Measurements from ENCODE around the gene CCDC30. TPM values are rescaled to one million over a fixed set of nuclear protein-coding genes. Genes with fewer than 3 reads are reported as not detected.

The CCDC30 gene
- total RNA-seq, 1 donor from 2014 or later, result 1.0 TPM

GRCh38 chr1:42551590-42551989 is 88.5 kb downstream of the CCDC30 start:
- H3K9me3 ChIP-seq (ENCODE audit: control insufficient read depth in 3 of 3, low read length in 3 of 3), result no peaks in the 10 kb centered on the region
- no peaks in the 10 kb centered on the region for H3K36me3 ChIP-seq (ENCODE audit: control insufficient read depth in 3 of 3, insufficient read depth in 3 of 3, low read length in 3 of 3)
- no peaks in the 10 kb centered on the region for H3K27me3 ChIP-seq (ENCODE audit: control insufficient read depth in 3 of 3, insufficient read depth in 3 of 3, low read length in 3 of 3)
- H3K4me1 ChIP-seq (ENCODE audit: control insufficient read depth in 3 of 3, insufficient read depth in 3 of 3, low read length in 3 of 3), result no peaks in the 10 kb centered on the region
- H3K27ac ChIP-seq (ENCODE audit: low read depth, low read length), result no peak overlapping the region
- no peak overlapping the region for H3K4me3 ChIP-seq (ENCODE audit: low read length in 3 of 3)
- no peak overlapping the region for H3K9ac ChIP-seq (ENCODE audit: low read depth in 1 of 3, low read length in 3 of 3)

- Histone ChIP-seq H3K9ac (ENCODE audit: low read depth in 1 of 3, low read length in 3 of 3) (no peak overlapping the region), H3K9me3 (ENCODE audit: control insufficient read depth in 3 of 3, low read length in 3 of 3) (no peaks in the 10 kb centered on the region), H3K4me3 (ENCODE audit: low read length in 3 of 3) (no peak overlapping the region), H3K27ac (ENCODE audit: low read depth, low read length) (no peak overlapping the region), H3K4me1 (ENCODE audit: control insufficient read depth in 3 of 3, insufficient read depth in 3 of 3, low read length in 3 of 3) (no peaks in the 10 kb centered on the region), H3K36me3 (ENCODE audit: control insufficient read depth in 3 of 3, insufficient read depth in 3 of 3, low read length in 3 of 3) (no peaks in the 10 kb centered on the region), H3K27me3 (ENCODE audit: control insufficient read depth in 3 of 3, insufficient read depth in 3 of 3, low read length in 3 of 3) (no peaks in the 10 kb centered on the region)
These were observed 89.5 kb downstream of the CCDC30 start for GRCh38 chr1:42552636-42553035.

- no peak overlapping the region for H3K27ac ChIP-seq (ENCODE audit: low read depth, low read length)
- peaks cover 0 to 3% (median 0%) of the 10 kb centered on the region in 3 donors for H3K9me3 ChIP-seq (ENCODE audit: control insufficient read depth in 3 of 3, low read length in 3 of 3)
- no peaks in the 10 kb centered on the region for H3K4me1 ChIP-seq (ENCODE audit: control insufficient read depth in 3 of 3, insufficient read depth in 3 of 3, low read length in 3 of 3)
- no peaks in the 10 kb centered on the region for H3K36me3 ChIP-seq (ENCODE audit: control insufficient read depth in 3 of 3, insufficient read depth in 3 of 3, low read length in 3 of 3)
- H3K4me3 ChIP-seq (ENCODE audit: low read length in 3 of 3), result no peak overlapping the region
- H3K27me3 ChIP-seq (ENCODE audit: control insufficient read depth in 3 of 3, insufficient read depth in 3 of 3, low read length in 3 of 3), result no peaks in the 10 kb centered on the region
- H3K9ac ChIP-seq (ENCODE audit: low read depth in 1 of 3, low read length in 3 of 3), result no peak overlapping the region
These were observed 94.3 kb downstream of the CCDC30 start for GRCh38 chr1:42557230-42557851.

DNA sequence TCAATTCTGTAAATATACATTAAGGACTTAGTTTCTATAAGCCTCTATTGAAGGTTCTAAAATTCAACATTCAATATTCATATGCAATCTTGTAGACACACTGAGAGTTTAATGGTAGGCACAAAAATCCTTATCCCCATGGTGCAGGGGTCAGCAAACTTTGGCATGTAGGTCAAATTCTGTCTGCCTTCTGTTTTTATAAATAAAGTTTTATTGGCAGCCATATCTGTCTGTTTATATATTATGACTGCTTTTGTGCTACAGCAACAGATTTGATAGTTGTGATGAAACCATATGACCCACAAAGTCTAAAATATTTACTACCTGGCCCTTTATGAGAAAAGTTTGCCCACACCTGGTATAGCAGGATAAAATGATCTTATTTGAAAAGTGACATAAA is 104.0 kb downstream of the CCDC30 start:
- H3K9ac ChIP-seq (ENCODE audit: low read depth in 1 of 3, low read length in 3 of 3), result no peak overlapping the region
- H3K4me1 ChIP-seq (ENCODE audit: control insufficient read depth in 3 of 3, insufficient read depth in 3 of 3, low read length in 3 of 3), result no peaks in the 10 kb centered on the region
- H3K27ac ChIP-seq (ENCODE audit: low read depth, low read length), result no peak overlapping the region
- no peak overlapping the region for H3K4me3 ChIP-seq (ENCODE audit: low read length in 3 of 3)
- H3K36me3 ChIP-seq (ENCODE audit: control insufficient read depth in 3 of 3, insufficient read depth in 3 of 3, low read length in 3 of 3), result no peaks in the 10 kb centered on the region
- H3K9me3 ChIP-seq (ENCODE audit: control insufficient read depth in 3 of 3, low read length in 3 of 3), result no peaks in the 10 kb centered on the region
- H3K27me3 ChIP-seq (ENCODE audit: control insufficient read depth in 3 of 3, insufficient read depth in 3 of 3, low read length in 3 of 3), result no peaks in the 10 kb centered on the region

DNA sequence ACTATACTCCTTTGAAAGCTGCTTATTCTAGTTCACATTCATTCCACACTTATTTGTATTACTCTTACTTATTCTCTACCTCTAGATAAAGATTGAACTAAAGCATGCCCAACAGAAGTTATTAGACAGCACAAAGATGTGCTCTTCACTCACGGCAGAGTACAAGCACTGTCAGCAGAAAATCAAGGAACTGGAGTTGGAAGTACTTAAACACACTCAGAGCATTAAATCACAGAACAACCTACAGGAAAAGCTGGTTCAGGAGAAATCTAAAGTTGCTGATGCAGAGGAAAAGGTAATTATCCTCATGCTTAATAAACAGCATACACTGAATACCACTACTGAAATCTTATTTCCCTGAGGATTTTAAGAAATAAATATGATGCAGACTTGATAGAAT is 113.8 kb downstream of the CCDC30 start:
- H3K27me3 ChIP-seq (ENCODE audit: control insufficient read depth in 3 of 3, insufficient read depth in 3 of 3, low read length in 3 of 3), result no peaks in the 10 kb centered on the region
- no peaks in the 10 kb centered on the region for H3K9me3 ChIP-seq (ENCODE audit: control insufficient read depth in 3 of 3, low read length in 3 of 3)
- no peak overlapping the region for H3K9ac ChIP-seq (ENCODE audit: low read depth in 1 of 3, low read length in 3 of 3)
- no peaks in the 10 kb centered on the region for H3K4me1 ChIP-seq (ENCODE audit: control insufficient read depth in 3 of 3, insufficient read depth in 3 of 3, low read length in 3 of 3)
- no peaks in the 10 kb centered on the region for H3K36me3 ChIP-seq (ENCODE audit: control insufficient read depth in 3 of 3, insufficient read depth in 3 of 3, low read length in 3 of 3)
- no peak overlapping the region for H3K27ac ChIP-seq (ENCODE audit: low read depth, low read length)
- no peak overlapping the region for H3K4me3 ChIP-seq (ENCODE audit: low read length in 3 of 3)

DNA sequence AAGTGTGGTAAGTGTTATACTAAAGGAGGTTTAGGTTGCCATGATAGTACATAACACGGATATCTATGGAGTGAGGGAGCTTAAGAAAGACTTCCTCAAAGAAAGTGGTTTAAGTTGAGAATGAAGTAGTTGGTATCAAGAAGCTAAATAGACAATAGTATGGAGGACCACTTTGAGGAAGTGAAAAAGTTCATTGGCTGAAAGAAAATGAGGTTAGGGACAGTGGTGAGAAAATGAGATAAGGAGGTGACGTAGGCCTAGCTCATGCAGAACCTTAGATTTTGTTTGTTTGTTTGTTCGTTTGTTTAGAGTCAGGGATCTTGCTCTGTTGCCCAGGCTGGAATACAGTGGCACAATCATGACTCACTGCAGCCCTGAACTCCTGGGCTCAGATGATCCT is 122.9 kb downstream of the CCDC30 start:
- no peaks in the 10 kb centered on the region for H3K36me3 ChIP-seq (ENCODE audit: control insufficient read depth in 3 of 3, insufficient read depth in 3 of 3, low read length in 3 of 3)
- no peaks in the 10 kb centered on the region for H3K27me3 ChIP-seq (ENCODE audit: control insufficient read depth in 3 of 3, insufficient read depth in 3 of 3, low read length in 3 of 3)
- H3K27ac ChIP-seq (ENCODE audit: low read depth, low read length), result no peak overlapping the region
- H3K4me3 ChIP-seq (ENCODE audit: low read length in 3 of 3), result no peak overlapping the region
- H3K4me1 ChIP-seq (ENCODE audit: control insufficient read depth in 3 of 3, insufficient read depth in 3 of 3, low read length in 3 of 3), result no peaks in the 10 kb centered on the region
- no peak overlapping the region for H3K9ac ChIP-seq (ENCODE audit: low read depth in 1 of 3, low read length in 3 of 3)
- H3K9me3 ChIP-seq (ENCODE audit: control insufficient read depth in 3 of 3, low read length in 3 of 3), result no peaks in the 10 kb centered on the region

GRCh38 chr1:42587753-42588152 is 124.7 kb downstream of the CCDC30 start:
- H3K9me3 ChIP-seq (ENCODE audit: control insufficient read depth in 3 of 3, low read length in 3 of 3), result no peaks in the 10 kb centered on the region
- H3K27me3 ChIP-seq (ENCODE audit: control insufficient read depth in 3 of 3, insufficient read depth in 3 of 3, low read length in 3 of 3), result no peaks in the 10 kb centered on the region
- no peak overlapping the region for H3K9ac ChIP-seq (ENCODE audit: low read depth in 1 of 3, low read length in 3 of 3)
- no peaks in the 10 kb centered on the region for H3K36me3 ChIP-seq (ENCODE audit: control insufficient read depth in 3 of 3, insufficient read depth in 3 of 3, low read length in 3 of 3)
- H3K27ac ChIP-seq (ENCODE audit: low read depth, low read length), result no peak overlapping the region
- no peaks in the 10 kb centered on the region for H3K4me1 ChIP-seq (ENCODE audit: control insufficient read depth in 3 of 3, insufficient read depth in 3 of 3, low read length in 3 of 3)
- H3K4me3 ChIP-seq (ENCODE audit: low read length in 3 of 3), result no peak overlapping the region

- Histone ChIP-seq H3K4me3 (ENCODE audit: low read length in 3 of 3) (no peak overlapping the region), H3K9ac (ENCODE audit: low read depth in 1 of 3, low read length in 3 of 3) (no peak overlapping the region), H3K27ac (ENCODE audit: low read depth, low read length) (no peak overlapping the region), H3K9me3 (ENCODE audit: control insufficient read depth in 3 of 3, low read length in 3 of 3) (no peaks in the 10 kb centered on the region), H3K36me3 (ENCODE audit: control insufficient read depth in 3 of 3, insufficient read depth in 3 of 3, low read length in 3 of 3) (no peaks in the 10 kb centered on the region), H3K4me1 (ENCODE audit: control insufficient read depth in 3 of 3, insufficient read depth in 3 of 3, low read length in 3 of 3) (no peaks in the 10 kb centered on the region), H3K27me3 (ENCODE audit: control insufficient read depth in 3 of 3, insufficient read depth in 3 of 3, low read length in 3 of 3) (no peaks in the 10 kb centered on the region)
These were observed 129.7 kb downstream of the CCDC30 start for GRCh38 chr1:42592811-42593210.

DNA sequence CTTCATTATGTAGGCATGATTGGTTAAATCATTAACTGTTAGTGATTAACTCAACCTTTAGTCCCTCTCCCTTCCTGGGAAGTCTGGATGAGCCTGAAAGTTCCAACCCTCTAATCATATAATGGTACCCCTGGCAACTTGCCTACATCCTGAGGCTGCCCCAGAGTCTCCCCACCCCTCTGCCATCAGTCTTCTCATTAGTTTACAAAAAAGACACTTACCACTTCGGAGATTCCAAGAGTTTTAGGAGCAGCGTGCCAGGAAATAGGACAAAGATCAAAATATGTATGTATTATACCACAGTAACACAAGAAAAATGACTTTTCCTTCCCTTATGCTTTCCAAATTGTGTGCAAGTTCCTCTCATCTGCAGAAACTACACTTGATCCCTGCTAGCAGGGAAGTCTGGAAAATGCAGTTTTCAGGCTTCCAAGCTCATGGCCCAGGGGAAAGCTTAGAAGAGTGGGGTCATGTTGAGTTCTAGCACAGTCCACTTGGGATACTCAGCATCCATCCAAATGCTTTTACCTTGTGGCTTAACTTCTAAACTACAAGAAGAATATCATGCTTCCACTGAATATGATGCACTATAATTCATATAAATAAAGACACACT is 130.5 kb downstream of the CCDC30 start:
- Histone ChIP-seq H3K9ac (ENCODE audit: low read depth in 1 of 3, low read length in 3 of 3) (no peak overlapping the region), H3K27ac (ENCODE audit: low read depth, low read length) (no peak overlapping the region), H3K36me3 (ENCODE audit: control insufficient read depth in 3 of 3, insufficient read depth in 3 of 3, low read length in 3 of 3) (no peaks in the 10 kb centered on the region), H3K4me3 (ENCODE audit: low read length in 3 of 3) (no peak overlapping the region), H3K9me3 (ENCODE audit: control insufficient read depth in 3 of 3, low read length in 3 of 3) (no peaks in the 10 kb centered on the region), H3K4me1 (ENCODE audit: control insufficient read depth in 3 of 3, insufficient read depth in 3 of 3, low read length in 3 of 3) (no peaks in the 10 kb centered on the region), H3K27me3 (ENCODE audit: control insufficient read depth in 3 of 3, insufficient read depth in 3 of 3, low read length in 3 of 3) (no peaks in the 10 kb centered on the region)

GRCh38 chr1:42601472-42601871 is 138.4 kb downstream of the CCDC30 start:
- H3K9ac ChIP-seq (ENCODE audit: low read depth in 1 of 3, low read length in 3 of 3), result no peak overlapping the region
- no peak overlapping the region for H3K4me3 ChIP-seq (ENCODE audit: low read length in 3 of 3)
- no peak overlapping the region for H3K27ac ChIP-seq (ENCODE audit: low read depth, low read length)
- no peaks in the 10 kb centered on the region for H3K9me3 ChIP-seq (ENCODE audit: control insufficient read depth in 3 of 3, low read length in 3 of 3)
- H3K36me3 ChIP-seq (ENCODE audit: control insufficient read depth in 3 of 3, insufficient read depth in 3 of 3, low read length in 3 of 3), result no peaks in the 10 kb centered on the region
- H3K4me1 ChIP-seq (ENCODE audit: control insufficient read depth in 3 of 3, insufficient read depth in 3 of 3, low read length in 3 of 3), result no peaks in the 10 kb centered on the region
- H3K27me3 ChIP-seq (ENCODE audit: control insufficient read depth in 3 of 3, insufficient read depth in 3 of 3, low read length in 3 of 3), result no peaks in the 10 kb centered on the region

All from skeletal muscle tissue (tissue), 4 donors.